GM12864 (cell line): ENCODE results near the gene ANGPTL7.

Source experiments
- DNase-seq: peaks from one replicate; pipeline ENCODE4 v3.0.0-alpha.2; 2011; ENCODE audit warnings: low read depth
- H3K4me3 ChIP-seq: 2 replicates; pipeline ENCODE4 v1.5.1; 2011; ENCODE audit warnings: mild to moderate bottlenecking, low read depth, low read length, control low read depth
- CTCF ChIP-seq: IDR thresholded peaks from 2 replicates; pipeline ENCODE4 v1.5.1; 2011; ENCODE audit warnings: low read depth, mild to moderate bottlenecking, moderate library complexity, low read length, control low read depth, inconsistent platforms; ENCODE audit errors: missing control alignments

The ANGPTL7 gene

GRCh38 chr1:11245248-11245647 lies 56.1 kb downstream of the ANGPTL7 start:
- no peak for DNase-seq
- no peak for TF ChIP-seq CTCF
- H3K4me3 ChIP-seq: no peak overlapping the region
